ENCODE data around the gene PTPRH.
A peak's percentile ranks its signal among the peaks of the same experiment; 100 is the strongest.
"Not testable (repeated sequence)": the region's sequence is repeated elsewhere in the genome, so short reads cannot be mapped to it uniquely, and the experiment has no call there.

PTPRH gene

DNA sequence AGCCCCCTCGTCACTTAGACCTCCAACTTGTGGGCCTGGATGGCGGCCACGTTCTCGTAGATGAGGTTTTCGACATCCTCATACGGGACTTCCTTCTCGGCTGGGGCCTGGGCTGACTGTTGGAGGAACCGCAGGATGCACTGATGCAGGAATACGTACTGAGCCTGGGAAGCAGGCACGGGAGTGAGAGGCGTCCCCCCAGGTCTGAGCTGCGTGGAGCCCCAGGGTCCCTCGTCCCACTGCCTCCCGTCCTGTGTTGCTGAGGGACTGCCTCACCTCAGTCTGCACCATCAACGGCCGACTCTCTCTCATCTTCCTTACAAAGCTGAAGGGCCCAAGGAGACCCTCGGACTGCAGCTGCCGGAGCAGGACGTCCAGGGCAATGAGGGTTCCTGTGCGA is 27.6 kb downstream of the PTPRH start:
- no peak for DNase-seq

DNA sequence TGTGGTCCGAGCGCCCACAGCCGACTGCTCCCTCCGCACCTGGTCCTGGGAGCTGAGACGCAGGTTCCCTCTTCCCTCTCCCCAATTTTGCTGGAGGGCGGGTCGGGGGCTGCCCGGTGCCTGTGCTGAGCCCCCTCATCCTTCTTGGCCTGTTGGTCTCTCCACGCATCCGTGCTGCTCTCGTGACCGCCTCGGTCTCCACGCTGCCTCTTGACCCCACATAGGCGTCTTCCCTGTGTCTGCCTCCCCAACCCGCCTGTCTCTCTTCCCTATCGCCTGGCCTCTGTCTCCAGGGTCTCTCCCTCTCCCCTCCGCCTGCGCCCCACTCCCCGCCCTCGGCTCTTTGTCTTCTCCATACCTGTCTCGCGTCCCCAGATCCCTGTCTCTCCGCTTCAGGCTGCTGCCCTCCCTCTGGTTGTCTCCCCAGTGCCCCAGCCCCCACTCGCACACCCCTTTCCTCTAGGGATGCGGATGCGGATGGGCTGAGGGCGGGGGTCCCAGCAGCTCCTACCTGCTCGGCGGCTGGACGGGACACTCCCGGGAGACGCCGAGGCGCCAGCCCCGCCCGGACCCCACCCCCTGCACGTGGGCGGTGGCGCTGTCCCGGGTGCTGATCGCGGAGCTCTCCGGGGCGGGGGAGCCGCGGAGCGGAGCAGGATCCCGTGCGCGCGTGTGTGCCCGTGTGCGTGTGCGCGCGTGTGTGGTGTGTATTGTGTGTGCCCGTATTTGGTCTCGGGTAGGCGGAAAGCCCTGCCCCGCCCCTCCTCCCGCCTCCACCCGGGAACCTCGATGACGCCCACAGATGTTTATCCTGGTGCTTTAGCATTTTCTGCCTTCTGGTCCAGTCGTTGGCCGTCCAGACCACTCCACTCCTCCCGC is 29.5 kb downstream of the PTPRH start, which contains the start of gene SYT5:
SYT5 (minus strand) TSS at position 684 of the 879 bp plus-strand sequence. CDS start 1,248 bp downstream, outside the sequence.
- DNase-seq: peak in 25 of 51 donors; percentile 6 to 52 (median 27)

DNA sequence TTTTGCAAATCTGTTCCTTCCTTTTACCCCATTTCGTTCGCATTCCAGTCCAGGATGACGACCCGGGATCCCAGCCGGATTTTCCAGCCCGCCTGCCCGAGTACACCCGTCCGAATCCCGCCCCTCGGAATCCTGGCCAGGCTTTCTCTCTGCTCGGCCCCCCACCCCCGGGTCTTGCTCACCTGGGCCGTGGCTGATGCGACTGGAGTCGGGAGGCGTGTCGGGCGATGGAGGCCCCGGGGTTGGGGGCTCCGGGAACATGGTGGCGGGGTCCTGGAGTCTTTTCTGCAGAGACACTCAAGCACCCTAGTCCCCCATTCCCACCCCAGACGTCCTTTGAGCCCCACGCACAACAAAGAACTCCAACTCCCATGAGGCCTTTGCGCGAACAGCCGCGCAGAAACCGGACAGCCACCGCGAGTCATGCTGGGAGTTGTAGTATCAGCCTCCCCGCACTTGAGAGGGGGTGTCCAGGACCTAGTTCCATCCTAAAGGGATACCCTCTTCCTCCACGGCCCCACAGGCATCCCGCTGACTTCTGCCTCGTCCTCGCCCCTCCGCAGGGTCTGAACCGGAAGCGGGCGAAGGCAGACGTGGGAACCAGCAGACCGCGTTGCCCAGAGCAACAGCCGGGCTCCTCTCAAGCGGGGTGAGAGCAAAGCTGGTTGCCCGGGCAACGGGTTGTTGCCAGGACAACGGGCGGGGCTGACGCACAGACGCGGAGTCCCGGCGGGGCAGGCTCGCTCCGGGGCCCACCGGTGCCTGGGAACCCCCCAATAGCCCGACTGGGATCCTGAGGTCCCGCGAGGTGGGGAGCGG is 30.3 kb downstream of the PTPRH start:
- peak; percentile 18 to 88 (median 76) for DNase-seq

DNA sequence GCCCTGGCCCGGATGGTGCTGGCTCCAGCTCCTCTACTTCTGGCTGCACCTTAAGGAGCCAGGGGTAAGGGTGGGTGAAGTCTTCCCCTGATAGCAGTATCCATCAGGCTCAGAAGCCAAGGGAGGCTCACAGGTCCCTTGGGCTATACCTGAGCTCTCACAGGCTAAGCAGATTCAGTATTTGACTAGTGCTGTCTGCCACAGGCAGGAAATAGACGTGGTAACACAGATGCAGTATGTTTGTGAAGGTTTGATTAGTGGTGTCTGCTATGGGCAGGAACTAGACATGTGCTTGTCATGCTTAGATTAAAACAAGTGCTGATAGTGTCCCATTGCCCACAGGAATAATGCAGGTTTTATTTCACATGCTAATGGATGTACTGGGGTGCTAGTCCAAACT is 33.2 kb downstream of the PTPRH start:
- no peak for DNase-seq

DNA sequence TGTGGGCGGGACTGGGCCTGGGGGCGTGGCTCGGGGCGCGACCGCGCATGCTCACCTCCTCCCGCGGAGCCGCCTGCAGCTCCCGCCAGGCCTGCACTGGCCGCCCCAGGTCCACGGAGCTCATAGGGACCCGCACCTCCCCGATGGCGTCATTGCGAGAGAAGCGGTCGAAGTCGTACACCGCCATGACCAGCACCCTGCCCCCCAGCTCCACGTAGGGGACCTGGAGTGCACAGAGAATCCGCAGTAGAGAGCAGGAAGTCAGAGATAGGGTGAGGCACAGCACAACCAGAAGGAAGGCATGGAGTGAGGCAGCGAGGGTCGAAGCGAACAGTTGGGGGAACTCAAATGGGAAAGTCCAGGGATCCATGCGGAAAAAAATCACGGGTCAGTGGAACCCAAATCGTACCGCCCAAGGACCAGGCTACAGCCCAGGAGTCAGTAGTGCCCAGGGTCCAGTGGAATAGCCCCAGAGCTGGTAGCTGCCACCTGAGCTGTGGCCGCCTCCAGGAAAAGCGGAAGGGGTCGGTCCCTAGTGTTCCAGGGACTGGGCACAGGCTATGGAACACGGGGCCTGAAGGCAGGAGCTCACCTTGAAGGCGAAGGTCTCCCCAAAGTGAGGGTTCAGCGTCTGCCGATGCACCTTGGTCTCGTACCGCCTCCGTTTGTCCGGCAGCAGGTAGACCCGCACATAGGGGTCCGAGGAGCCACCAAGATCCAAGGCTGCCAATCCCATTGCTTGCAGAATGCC is 34.0 kb downstream of the PTPRH start:
- DNase-seq: peak in 2 of 51 donors; percentile 9 to 38

DNA sequence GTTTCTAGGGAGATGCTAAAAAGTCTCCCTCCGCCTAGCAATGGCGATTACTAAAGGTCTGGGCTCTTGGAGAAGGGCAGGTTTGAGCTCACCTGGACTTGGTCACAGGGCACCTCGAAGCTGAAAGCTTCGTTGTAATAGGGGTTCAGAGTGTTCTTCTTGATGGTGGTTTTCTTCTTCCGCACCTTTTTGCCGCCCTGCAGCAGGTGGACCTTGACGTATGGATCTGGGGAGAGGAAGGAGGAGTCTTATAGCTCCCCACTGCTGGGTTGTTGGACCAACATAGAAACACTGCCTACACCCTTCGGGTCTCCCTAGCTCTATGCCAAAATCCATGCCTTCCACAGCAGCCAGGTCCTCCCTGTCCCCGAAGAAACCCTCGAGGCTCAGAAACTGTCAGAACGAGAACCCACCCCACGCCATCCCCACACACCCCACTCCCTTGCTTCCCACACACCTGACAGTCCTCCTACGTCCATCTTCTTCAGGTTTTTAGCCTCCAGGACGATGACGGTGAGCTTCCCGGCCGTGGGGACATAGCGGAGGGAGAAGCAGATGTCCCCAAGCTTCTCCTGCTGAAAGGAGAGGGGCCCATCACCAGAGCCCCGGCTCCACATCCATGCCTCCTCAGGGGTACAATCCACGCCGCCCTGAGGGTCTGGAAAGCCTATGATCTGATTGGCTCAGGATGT is 34.7 kb downstream of the PTPRH start:
- no peak for DNase-seq

DNA sequence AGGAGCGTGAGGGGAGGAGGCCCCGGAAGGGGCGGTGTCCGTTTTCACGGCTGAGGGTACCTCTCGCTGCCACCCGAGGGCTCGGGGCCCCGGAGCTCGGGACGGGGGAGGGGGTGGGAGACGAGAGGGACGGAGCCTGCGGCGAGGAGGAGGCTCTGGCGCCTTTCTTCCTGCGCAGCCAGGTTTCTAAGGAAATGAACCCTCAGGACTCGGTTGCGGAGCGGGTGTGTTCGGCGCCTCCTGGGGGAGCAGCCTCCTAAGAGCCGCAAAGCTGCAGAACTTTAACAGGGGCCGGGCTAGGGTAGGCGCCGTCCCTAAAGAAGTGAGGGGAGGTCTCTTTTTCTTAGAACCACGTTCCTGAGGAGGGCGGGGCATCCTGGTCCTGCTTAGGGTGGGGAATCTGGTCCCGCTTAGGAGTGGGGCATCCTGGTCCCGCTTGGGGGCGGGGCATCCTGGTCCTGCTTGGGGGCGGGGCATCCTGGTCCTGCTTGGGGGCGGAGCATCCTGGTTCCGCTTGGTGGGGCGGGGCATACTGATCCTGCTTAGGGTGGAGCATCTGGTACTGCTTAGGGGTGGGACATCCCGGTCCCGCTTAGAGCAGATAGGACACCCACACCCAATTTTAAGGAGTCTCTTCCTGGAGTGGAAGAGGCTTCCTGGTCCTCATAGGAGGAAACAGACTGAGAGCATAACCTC is 35.4 kb downstream of the PTPRH start:
- DNase-seq: peak in 7 of 51 donors; percentile 8 to 58 (median 17)

DNA sequence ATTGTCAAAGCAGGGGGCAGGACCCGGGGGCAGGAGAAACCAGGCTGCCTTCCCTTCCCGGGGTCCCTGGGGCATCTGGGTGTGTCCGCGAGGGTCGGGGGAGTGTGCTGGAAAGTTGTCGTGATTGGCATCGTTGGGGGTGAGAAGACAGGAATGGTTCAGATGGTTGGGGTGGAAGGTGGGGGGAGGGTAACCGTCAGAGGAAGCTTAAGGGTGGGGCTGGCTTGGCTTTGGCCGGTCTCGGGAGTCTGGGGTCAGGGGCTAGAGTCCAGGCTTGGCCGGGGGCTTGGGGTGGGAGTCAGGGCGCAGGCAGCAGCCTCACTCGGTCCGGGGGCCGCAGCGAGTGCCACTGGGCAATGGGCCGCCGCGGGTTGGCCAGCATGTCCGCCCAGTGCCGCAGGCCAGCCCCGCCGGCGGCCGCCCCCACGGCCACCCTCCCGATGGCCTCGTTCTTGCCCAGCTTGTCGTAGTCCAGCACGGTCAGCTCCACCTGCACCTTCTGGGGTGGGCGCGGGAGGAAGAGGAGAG is 36.1 kb downstream of the PTPRH start:
- no peak for DNase-seq

DNA sequence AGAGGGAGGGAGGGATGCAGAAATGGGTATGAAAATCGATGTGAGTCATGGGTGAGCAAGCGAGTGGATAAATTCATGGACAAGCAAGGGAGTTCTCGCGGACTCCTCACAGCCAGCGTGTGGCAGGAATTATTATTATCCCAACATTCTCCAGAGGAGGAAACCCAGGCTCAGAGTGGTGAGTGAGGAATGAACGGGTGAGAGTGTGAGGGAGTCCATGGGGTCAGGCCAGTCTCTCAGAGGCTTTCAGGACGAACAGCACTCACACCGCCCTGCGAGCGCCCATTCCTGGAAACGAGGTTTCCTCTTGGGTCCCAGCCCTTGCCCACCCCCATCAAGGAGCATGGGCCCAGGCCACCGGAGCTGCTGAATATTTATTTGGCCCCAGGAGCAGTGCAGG is 36.6 kb downstream of the PTPRH start:
- DNase-seq: no peak

DNA sequence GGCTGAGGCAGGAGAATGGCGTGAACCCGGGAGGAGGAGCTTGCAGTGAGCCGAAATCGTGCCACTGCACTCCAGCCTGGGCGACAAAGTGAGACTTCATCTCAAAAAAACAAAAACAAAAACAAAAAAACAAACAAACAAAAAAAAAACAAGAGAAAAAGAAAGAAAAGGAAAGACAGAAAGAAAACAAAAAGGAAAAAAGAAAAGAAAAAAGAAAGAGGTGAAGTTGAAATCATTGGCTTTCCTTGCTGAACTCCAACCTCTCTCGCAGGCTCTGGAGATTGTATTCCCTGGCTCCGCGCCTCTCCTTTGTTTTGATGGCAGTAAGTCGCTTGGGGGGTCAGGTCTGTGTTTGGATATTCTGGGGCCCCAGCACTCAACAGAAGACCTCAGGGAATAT is 37.0 kb downstream of the PTPRH start:
- DNase-seq: not testable (repeated sequence)

DNA sequence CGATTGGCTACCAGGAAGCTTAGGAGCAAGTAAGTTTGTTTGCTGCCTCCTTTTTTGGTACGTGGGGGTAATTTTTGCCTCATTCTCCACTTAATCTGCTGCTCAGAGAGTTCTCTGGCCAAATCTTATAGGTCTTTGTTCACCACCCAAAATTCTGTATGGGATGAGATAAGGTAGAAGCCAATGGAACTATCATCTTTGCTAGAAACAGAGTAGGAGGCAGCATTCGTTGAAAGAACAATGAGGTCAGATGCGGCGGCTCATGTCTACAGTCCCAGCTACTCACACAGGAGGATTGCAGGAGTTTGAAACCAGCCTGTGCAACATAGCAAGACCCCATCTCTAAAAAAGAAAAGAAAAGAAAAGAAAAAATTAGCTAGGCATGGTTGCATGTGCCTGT is 37.9 kb downstream of the PTPRH start:
- DNase-seq: no peak

DNA sequence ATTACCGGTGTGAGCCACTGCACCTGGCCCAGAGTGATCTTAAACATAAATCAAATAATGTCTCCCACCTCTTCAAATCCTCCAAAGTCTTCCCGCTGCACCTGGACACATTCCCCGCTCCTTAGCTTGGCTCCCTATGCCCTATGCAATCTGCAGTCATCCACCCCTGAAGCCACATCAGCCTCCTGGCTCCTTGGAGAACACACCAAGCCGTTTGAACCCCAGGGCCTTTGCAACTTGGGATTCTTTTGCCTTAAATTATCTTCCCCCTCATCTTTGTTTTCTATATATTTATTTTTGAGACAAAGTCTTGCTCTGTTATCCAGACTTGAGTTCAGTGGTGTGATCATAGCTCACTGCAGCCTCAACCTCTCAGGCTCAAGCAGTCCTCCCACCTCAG is 40.2 kb downstream of the PTPRH start:
- no peak for DNase-seq

DNA sequence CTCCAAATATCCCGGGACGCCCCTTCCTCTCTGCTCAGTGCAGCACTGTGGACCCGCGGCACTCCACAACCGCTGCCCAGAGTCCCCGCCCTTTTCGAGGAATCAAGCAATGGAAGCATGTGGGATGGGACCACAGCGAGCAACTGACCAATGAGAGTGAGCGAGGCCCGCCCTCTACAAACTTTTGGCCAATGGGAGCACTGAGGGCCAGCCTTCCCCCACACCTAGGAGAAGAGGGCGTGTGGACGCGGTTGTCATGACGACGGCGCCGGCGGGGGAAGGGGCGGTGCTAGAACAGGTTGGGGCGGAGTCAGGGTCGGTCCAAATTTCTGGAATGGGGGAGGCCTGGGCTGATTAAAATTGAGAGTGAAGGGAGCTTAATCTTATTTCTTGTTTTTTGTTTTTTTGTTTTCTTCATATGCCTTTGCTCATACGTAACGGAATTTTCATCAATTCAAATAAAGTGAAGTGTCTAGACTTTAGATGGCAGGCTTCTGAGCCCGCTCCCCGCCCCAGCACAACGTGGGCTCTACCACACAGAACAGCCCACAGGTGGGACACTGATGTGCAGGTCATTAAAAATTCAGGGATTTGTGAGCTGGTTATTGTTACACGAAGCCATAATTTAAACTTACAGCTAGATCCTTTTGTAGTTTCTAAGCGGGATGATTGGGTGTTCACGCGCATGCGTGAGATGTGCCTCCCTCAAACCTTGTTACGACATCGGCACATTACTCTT is 42.6 kb downstream of the PTPRH start, which contains the start of gene DNAAF3:
DNAAF3 (minus strand) TSS at position 84 of the 739 bp plus-strand sequence. CDS start 200 bp downstream, outside the sequence.
- DNase-seq: peak; percentile 16 to 96 (median 84)

DNA sequence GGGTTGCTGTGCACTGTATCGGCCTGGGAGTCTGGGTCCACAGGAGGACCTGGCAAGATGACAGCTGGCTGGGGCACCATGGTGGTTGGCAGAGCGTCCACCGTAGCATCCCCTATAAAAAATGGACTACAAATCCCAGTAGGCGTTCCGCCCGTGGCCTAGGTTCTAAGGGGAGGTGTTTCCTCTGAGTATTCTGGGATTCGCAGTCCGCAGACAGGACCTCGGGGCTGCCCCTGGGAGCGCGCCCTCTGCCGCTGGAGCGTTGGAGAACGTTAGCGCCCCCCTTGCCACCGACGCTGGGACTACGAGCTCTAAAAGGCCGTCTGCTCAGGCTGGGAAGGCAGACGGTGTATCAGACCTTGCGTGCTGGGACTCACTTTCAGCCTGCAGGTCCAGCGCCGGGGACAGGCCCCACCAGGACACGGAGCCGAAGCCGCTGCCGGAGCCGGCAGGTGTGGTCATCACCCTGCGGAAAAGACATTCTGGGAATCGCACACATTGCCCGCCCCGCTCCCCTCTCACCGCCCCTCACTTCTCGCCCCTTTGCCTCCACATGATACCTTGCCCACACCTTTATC is 43.3 kb downstream of the PTPRH start:
- DNase-seq: peak in 33 of 51 donors; percentile 11 to 66 (median 35)

DNA sequence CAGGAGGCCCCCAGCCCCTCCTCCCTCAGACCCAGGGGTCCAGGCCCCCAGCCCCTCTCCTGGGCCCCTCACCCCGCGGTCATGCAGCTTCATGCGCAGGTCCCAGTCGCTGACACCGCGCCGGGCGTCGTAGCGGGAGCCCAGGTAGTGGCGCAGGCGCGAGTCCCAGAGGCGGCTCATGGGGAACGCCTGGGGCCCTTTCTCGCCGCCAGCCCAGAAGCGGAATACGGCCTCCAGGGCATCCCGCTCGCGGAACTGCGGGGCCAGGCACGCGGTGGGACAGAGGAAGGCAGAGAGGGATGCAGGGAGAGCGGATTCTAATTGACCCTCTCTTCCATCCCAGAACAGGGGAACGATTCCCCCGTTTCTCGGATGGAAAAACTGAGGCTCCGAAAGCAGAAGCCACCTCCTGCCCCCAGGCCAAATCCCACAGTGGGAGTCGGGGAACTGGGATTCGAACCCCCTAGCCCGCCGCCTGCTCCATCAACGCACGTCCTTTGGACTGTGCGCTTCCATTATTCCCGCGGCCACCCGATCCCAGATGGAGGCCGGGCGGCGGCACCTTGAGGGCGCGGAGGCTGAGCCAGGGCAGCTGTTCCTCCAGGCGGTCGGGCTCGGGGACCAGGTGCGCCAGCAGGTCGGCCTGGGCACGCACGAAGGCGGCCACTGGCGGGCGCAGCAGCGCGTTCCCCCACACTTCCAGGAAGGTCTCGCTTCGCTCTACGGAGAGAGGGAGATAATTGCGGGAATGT is 47.6 kb downstream of the PTPRH start:
- DNase-seq: no peak

DNA sequence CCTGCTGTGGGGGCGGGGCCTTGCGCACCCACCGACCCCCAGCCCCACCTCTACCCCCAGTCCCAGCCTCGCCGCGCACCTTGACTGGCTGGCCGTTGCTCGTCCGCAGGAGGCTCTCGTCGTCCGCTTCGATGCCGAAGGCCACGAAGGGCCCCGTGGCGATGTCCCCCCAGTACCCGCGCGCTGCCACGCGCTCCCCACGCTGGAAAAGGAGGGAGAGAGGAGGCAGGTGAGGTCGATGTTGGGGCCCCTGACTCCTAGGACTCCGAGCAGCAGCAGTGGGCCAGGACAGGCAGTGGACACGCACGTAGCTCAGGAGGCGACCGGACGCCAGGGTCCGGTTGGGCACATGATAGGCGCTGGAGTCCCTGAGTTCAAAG is 48.3 kb downstream of the PTPRH start:
- DNase-seq: no peak

DNA sequence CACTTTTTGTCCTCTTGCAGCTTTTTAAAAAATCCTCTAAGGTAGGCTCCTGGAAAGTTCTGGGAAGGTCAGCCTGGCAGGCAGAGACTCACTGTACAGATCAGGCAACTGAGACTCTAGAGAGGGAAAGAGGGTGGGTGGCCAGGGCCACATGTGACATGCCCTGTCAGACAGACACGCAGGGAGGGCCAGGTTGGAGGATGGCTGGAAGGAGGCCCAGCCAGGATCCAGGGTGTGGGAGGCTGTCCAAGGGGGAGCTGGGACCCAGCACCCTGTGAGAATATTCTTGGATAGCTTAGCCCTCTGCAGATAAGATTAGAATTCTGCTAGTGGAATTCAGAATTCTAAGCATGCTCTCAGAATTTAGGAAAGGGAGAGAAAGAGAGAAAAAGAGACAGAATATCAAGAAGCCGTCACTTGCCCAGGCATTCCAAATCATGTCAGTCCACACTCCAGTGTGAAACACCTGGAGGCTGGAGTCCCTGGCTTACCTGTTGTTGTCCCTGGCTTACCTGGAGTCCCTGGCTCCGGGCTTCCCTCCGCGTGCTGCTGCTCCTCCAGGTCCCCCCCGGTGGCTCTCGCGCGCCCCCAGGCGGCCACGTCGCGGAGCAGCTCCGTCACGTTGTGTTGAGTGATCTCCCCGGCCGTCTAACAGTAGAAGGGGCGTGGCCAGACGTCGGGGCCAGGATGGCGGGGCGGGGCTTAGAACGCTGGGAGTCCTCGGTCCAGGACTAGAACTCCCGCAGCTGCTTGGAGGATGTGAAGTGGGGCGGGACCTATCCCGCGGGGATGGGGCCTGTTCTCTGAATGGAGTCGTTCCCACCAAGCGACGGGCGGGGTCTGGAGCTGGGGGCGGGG is 48.9 kb downstream of the PTPRH start:
- DNase-seq: peak in 33 of 51 donors; percentile 0 to 65 (median 28)
